K562 treated with DMSO at 1 percent for 48 hours (cell line): ENCODE results near the gene EMP2. TPM values are rescaled to one million over a fixed set of nuclear protein-coding genes. Genes with fewer than 3 reads are reported as not detected.

ENCODE experiments used
- total RNA-seq: library from RNA; unstranded; fragments of 300-600 nt; gene quantifications from 2 replicates; pipeline ENCODE4 v1.2.3, GENCODE V29; 2022; ENCODE audit warnings: low replicate concordance; ENCODE audit errors: extremely low read depth

EMP2 gene
- total RNA-seq = not detected in 2 replicates

GRCh38 chr16:10579965-10580882, at the start of gene EMP2:
Gene EMP2, minus strand, starts transcription at chr16:10580598. Its CDS starts 32,981 bp downstream, at chr16:10547617.

Other genes starting within 250 kb of the EMP2 start
- gene ATF7IP2, start 194.5 kb downstream of the EMP2 start, total RNA-seq = not detected in 2 replicates
- not detected in 2 replicates for gene TEKT5, start 114.3 kb upstream of the EMP2 start, total RNA-seq
- gene NUBP1, start 163.2 kb upstream of the EMP2 start, total RNA-seq = not detected in 2 replicates
- not detected in 2 replicates for gene TVP23A, start 238.2 kb upstream of the EMP2 start, total RNA-seq